ENCODE measurements around the gene ALAS1.

GRCh38 chr3:52195291-52195597 is 2.7 kb upstream of the ALAS1 start:
- TF ChIP-seq CTCF (IDR thresholded peaks at IDR 0.05) (no peak), POLR2A (IDR thresholded peaks at IDR 0.05) (no peak)

All from lower leg skin (tissue), 3 donors.